Neutrophil (primary cell): Measurements from ENCODE around the gene SCUBE3.

Experiments used
- H3K27ac ChIP-seq: fragments of 200-600 bp; sonication (generic); 2 replicates; pipeline ENCODE4 v1.5.1; 2016; ENCODE audit warnings: mild to moderate bottlenecking, moderate library complexity
- H3K27me3 ChIP-seq: fragments of 200-600 bp; sonication (generic); 2 replicates; pipeline ENCODE4 v1.6.0; 2016; ENCODE audit warnings: mild to moderate bottlenecking
- H3K36me3 ChIP-seq: fragments of 200-600 bp; sonication (generic); 2 replicates; pipeline ENCODE4 v1.5.1; 2017
- H3K4me1 ChIP-seq, 2 experiments: fragments of 200-600 bp in 1 of 2; sonication (generic) in 1 of 2; 1 replicate in 1 of 2; 2 replicates in 1 of 2; pipeline versions ENCODE4 v1.5.1 to v1.6.1; 2013 to 2016; ENCODE audit warnings: low read depth in 1 of 2, low read length in 1 of 2, mild to moderate bottlenecking in 1 of 2, moderate library complexity in 1 of 2; ENCODE audit not compliant: control insufficient read depth in 1 of 2, insufficient read depth in 1 of 2
- H3K4me3 ChIP-seq, 2 experiments: fragments of 200-600 bp in 1 of 2; sonication (generic) in 1 of 2; 1 replicate in 1 of 2; 2 replicates in 1 of 2; pipeline ENCODE4 v1.5.1; 2013 to 2016; ENCODE audit warnings: low read depth in 1 of 2, low read length in 1 of 2, mild to moderate bottlenecking in 1 of 2, moderate library complexity in 1 of 2
- H3K9me3 ChIP-seq: fragments of 200-600 bp; sonication (generic); 2 replicates; pipeline ENCODE4 v1.5.1; 2016
- CTCF ChIP-seq: fragments of 200-600 bp; sonication (generic); IDR thresholded peaks from 2 replicates; pipeline ENCODE4 v1.5.1; 2016; ENCODE audit warnings: antibody characterized with exemption

Gene SCUBE3

GRCh38 chr6:35283361-35283760 is 69.6 kb downstream of the SCUBE3 start:
- Histone ChIP-seq H3K9me3 (no peaks in the 10 kb centered on the region), H3K4me3 (no peak overlapping the region), H3K27ac (no peak overlapping the region), H3K36me3 (peaks cover 64% of the 10 kb centered on the region), H3K4me1 (no peaks in the 10 kb centered on the region), H3K27me3 (no peaks in the 10 kb centered on the region)
- no peak for TF ChIP-seq CTCF

GRCh38 chr6:35287671-35288396 is 74.1 kb downstream of the SCUBE3 start:
- Histone ChIP-seq H3K9me3 (no peaks in the 10 kb centered on the region), H3K4me3 (no peak overlapping the region), H3K4me1 (no peaks in the 10 kb centered on the region), H3K27ac (no peak overlapping the region), H3K36me3 (peaks cover 90% of the 10 kb centered on the region), H3K27me3 (no peaks in the 10 kb centered on the region)
- TF ChIP-seq CTCF = no peak

- Histone ChIP-seq H3K27ac (no peak overlapping the region), H3K9me3 (no peaks in the 10 kb centered on the region), H3K36me3 (peaks cover 91% of the 10 kb centered on the region), H3K27me3 (no peaks in the 10 kb centered on the region), H3K4me3 (no peak overlapping the region), H3K4me1 (no peaks in the 10 kb centered on the region)
- no peak for TF ChIP-seq CTCF
Observed at GRCh38 chr6:35288834-35289233, 75.1 kb downstream of the SCUBE3 start.

- peaks cover 71% of the 10 kb centered on the region for H3K36me3 ChIP-seq
- TF ChIP-seq CTCF = no peak
Observed at GRCh38 chr6:35291491-35291890, 77.7 kb downstream of the SCUBE3 start.

GRCh38 chr6:35292494-35292893 is 78.7 kb downstream of the SCUBE3 start:
- TF ChIP-seq CTCF = no peak

More at GRCh38 chr6:35291491-35291890, 77.7 kb downstream of the SCUBE3 start:
- no peak overlapping the region for H3K4me3 ChIP-seq
- no peaks in the 10 kb centered on the region for H3K27me3 ChIP-seq
- no peak overlapping the region for H3K27ac ChIP-seq
- H3K4me1 ChIP-seq = peaks cover 2 to 3% of the 10 kb centered on the region in 2 experiments
- no peaks in the 10 kb centered on the region for H3K9me3 ChIP-seq

More at GRCh38 chr6:35292494-35292893, 78.7 kb downstream of the SCUBE3 start:
- no peaks in the 10 kb centered on the region for H3K9me3 ChIP-seq
- peaks cover 12 to 13% of the 10 kb centered on the region in 2 experiments for H3K4me1 ChIP-seq
- no peak overlapping the region for H3K27ac ChIP-seq
- peaks cover 61% of the 10 kb centered on the region for H3K36me3 ChIP-seq
- no peaks in the 10 kb centered on the region for H3K27me3 ChIP-seq
- H3K4me3 ChIP-seq = no peak overlapping the region
